C1 segment of cervical spinal cord (tissue), 14 donors: ENCODE measurements around the gene AMTN.

Source experiments
- DNase-seq, 14 donors: peaks; one replicate each; lab custom pipeline; 2025; lab: John Stamatoyannopoulos, UW

Gene AMTN

DNA sequence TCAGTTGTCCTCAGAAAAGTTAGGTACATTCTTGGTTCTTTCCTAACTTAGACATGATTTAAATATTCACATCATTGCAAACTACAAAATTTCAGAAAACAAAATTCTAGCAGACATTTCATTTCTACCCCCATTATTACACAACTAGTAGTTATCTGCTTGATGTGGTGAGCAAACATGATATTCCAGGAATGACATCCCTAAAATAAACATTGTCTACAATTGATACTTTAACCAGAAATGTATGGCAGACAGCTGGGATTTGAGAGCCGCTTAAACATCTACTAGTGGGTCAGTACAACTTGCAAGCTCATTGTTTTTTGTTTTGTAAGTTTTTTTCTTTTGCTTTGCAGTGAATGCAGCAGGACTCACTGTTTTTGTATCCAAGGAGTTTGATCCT lies 41.6 kb downstream of the AMTN start:
- DNase-seq: no peak

GRCh38 chr4:70564033-70564432 lies 45.7 kb downstream of the AMTN start:
- DNase-seq: no peak

- no peak for DNase-seq
These were observed 52.4 kb downstream of the AMTN start for GRCh38 chr4:70570796-70571195.

DNA sequence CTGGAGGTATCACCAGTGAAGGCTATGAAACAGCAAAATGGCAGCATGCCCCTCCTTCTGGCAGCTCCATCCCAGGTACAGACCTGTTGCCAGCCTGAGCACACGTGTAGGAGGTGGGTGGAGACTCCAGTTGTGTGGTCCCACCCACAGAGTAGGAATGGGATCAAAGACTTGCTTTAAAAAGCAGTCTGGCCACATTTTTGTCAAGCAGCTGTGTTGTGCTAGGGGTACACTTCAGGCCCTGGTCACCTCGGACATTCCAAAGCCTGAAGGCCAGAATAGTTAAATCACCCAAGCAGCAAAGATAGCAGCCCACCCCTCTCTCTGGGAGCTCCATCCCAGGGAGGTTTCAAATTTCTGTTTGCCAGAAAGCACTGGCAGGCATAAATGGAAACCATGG lies 53.4 kb downstream of the AMTN start:
- no peak for DNase-seq

- no peak for DNase-seq
These were observed 57.6 kb downstream of the AMTN start for GRCh38 chr4:70575964-70576363.

DNA sequence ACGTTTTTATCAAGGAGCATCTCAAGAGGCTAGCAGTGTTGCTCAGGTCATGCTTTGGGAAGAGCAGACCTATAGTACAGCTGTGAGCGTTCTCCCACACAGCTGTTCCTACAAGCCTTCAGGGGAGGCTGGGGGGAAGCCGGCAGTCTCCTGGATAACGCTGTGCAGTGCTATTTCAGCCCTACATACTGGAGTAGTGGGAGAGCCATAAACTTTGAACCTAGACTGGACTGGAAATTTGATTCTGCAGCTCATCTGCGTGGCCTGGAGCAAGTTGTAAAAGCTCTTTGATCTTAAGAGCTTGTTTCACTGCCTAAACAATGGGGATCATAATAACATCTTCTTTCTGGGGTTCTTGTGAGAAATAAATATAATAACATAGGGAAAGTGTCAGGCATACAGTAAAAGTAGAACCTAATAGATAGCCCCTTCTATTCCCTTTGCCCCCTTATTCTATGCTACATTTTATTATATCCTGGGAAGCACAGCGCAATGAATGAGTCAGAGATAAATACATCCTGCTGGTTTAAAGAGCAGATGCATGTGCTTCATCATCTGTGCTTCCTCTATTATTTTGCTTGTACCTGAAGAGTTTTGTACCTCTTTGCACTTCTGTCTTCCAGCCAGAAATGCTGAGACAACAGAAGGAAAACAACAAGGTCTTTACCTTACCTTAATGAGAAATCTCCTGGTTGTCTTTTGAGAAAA lies 59.0 kb downstream of the AMTN start:
- no peak for DNase-seq

GRCh38 chr4:70581980-70582379 lies 63.6 kb downstream of the AMTN start:
- no peak for DNase-seq
